ENCODE data around the gene RAB9A.

- no peak for TF ChIP-seq MAX (CRISPR knock-in tag; IDR thresholded peaks at IDR 0.05)
- TF ChIP-seq CTCF (IDR thresholded peaks at IDR 0.05 in 2 of 3, conservative IDR thresholded peaks at IDR 0.05 in 1 of 3; ENCODE audit: insufficient read depth in 2 of 3, low read depth in 1 of 3, low read length in 3 of 3) = no peak
- no peak for TF ChIP-seq EP300 (IDR thresholded peaks at IDR 0.05; ENCODE audit: low read length)
- TF ChIP-seq PATZ1 (CRISPR knock-in tag; IDR thresholded peaks at IDR 0.05; ENCODE audit: borderline replicate concordance) = no peak
- TF ChIP-seq ZNF511 (CRISPR knock-in tag; IDR thresholded peaks at IDR 0.05) = no peak
- TF ChIP-seq ZNF3 (CRISPR knock-in tag; IDR thresholded peaks at IDR 0.05) = no peak
- TF ChIP-seq PKNOX1 (IDR thresholded peaks at IDR 0.05) = no peak
- no peak for TF ChIP-seq CREB3L1 (IDR thresholded peaks at IDR 0.05; ENCODE audit: borderline replicate concordance, low read depth)
- TF ChIP-seq TAF1 (IDR thresholded peaks at IDR 0.05; ENCODE audit: control insufficient read depth, extremely low read depth, insufficient read depth, low read length, severe bottlenecking) = no peak
- no peak for TF ChIP-seq SMARCA5 (IDR thresholded peaks at IDR 0.05)
- no peak for TF ChIP-seq LEF1 (IDR thresholded peaks at IDR 0.05)
- TF ChIP-seq BCOR (IDR thresholded peaks at IDR 0.05) = no peak
These were observed 848 bp downstream of the RAB9A start for GRCh38 chrX:13689741-13690211.
